Measurements from ENCODE around the gene PRSS12.

DNA sequence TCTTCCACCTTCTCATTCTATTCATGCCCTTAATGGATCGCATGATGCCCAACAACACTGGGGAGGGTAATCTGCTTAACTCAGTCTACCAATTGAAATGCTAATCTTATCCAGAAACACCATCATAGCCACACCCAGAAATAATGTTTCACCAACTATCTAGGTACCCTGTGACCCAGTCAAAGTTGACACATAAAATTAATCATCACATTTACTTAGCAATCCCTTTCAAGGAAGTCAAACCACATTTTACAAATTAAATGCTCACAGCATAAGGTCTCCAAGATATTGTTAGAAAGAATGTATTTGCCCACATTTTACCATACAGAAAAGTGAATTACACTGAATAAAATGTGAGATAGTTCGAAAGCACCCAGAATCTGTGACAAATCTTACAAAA lies 92.5 kb downstream of the PRSS12 start:
- TF ChIP-seq EZH2phosphoT487 (IDR thresholded peaks at IDR 0.05; ENCODE audit: insufficient read depth, low read depth) (no peak), EZH2 (IDR thresholded peaks at IDR 0.05; ENCODE audit: insufficient read depth, poor library complexity, severe bottlenecking) (no peak)
